Right atrium auricular region (tissue), 2 donors: Measurements from ENCODE around the gene PTPRU. TPM values are rescaled to one million over a fixed set of nuclear protein-coding genes. Genes with fewer than 3 reads are reported as not detected.
"Not testable (repeated sequence)": the region's sequence is repeated elsewhere in the genome, so short reads cannot be mapped to it uniquely, and the experiment has no call there.

Experiments
- DNase-seq: peaks from one replicate; pipeline ENCODE4 v3.0.0-alpha.2; 2019; ENCODE audit warnings: low spot score
- H3K27ac ChIP-seq, 2 donors: fragments of 200-600 bp; sonication (generic); 1 replicate in 1 of 2; 2 replicates in 1 of 2; pipeline ENCODE4 v1.5.1; 2016 to 2019
- H3K27me3 ChIP-seq, 2 donors: fragments of 200-600 bp; sonication (generic); one replicate each; pipeline versions ENCODE4 v1.5.1 to v1.6.0; 2017 to 2019
- H3K36me3 ChIP-seq: fragments of 200-600 bp; sonication (generic); one replicate; pipeline ENCODE4 v1.5.1; 2016
- H3K4me1 ChIP-seq, 2 donors: fragments of 200-600 bp; sonication (generic); one replicate each; pipeline versions ENCODE4 v1.5.1 to v1.6.0; 2017 to 2019
- H3K4me3 ChIP-seq, 2 donors: fragments of 200-600 bp; sonication (generic); 1 replicate in 1 of 2; 2 replicates in 1 of 2; pipeline ENCODE4 v1.5.1; 2017 to 2019; ENCODE audit warnings: mild to moderate bottlenecking in 1 of 2, moderate library complexity in 1 of 2
- H3K9me3 ChIP-seq, 2 donors: fragments of 200-600 bp; sonication (generic); one replicate each; pipeline ENCODE4 v1.5.1; 2019
- total RNA-seq, 2 donors: library from RNA; depleted of rRNA; stranded (reverse); fragments of >200 nt; gene quantifications; one replicate each; pipeline ENCODE4 v1.1.0, GENCODE V29; 2016
- TF ChIP-seq, protein P1 (sequence below), 2 donors: fragments of 200-600 bp; sonication (generic); IDR thresholded peaks; one replicate each; pipeline ENCODE4 v1.5.1; 2019; ENCODE audit warnings: antibody characterized with exemption in 2 of 2

Gene PTPRU
- total RNA-seq, 2 donors from 2014 or later: 15.9 to 22.4 TPM

DNA sequence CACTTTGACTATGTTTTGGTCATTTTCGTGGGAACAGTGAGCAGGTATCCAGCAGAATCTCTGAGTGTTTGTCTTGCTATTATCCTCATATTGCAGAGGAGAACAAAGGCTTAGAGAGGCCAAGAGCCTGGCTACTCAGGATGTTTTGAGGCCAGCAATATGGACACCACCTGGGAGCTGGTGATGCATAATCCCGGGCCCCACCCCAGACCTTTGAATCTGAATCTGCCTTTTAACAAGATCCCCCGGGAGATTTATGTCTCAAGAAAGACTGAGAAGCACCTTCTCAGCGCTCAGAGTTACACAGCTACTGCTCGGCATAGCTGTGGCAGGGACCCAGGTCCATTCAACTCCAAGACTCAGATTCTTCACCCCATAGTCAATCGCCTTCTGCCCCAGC, 72.8 kb downstream of the PTPRU start:
- TF ChIP-seq, protein P1, sequence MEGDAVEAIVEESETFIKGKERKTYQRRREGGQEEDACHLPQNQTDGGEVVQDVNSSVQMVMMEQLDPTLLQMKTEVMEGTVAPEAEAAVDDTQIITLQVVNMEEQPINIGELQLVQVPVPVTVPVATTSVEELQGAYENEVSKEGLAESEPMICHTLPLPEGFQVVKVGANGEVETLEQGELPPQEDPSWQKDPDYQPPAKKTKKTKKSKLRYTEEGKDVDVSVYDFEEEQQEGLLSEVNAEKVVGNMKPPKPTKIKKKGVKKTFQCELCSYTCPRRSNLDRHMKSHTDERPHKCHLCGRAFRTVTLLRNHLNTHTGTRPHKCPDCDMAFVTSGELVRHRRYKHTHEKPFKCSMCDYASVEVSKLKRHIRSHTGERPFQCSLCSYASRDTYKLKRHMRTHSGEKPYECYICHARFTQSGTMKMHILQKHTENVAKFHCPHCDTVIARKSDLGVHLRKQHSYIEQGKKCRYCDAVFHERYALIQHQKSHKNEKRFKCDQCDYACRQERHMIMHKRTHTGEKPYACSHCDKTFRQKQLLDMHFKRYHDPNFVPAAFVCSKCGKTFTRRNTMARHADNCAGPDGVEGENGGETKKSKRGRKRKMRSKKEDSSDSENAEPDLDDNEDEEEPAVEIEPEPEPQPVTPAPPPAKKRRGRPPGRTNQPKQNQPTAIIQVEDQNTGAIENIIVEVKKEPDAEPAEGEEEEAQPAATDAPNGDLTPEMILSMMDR (IDR thresholded peaks at IDR 0.05): no peak
- no peaks in the 10 kb centered on the region for H3K4me1 ChIP-seq
- no peaks in the 10 kb centered on the region for H3K9me3 ChIP-seq
- no peak overlapping the region for H3K4me3 ChIP-seq
- H3K36me3 ChIP-seq: no peaks in the 10 kb centered on the region
- H3K27ac ChIP-seq: no peak overlapping the region
- no peak for DNase-seq
- no peaks in the 10 kb centered on the region for H3K27me3 ChIP-seq

DNA sequence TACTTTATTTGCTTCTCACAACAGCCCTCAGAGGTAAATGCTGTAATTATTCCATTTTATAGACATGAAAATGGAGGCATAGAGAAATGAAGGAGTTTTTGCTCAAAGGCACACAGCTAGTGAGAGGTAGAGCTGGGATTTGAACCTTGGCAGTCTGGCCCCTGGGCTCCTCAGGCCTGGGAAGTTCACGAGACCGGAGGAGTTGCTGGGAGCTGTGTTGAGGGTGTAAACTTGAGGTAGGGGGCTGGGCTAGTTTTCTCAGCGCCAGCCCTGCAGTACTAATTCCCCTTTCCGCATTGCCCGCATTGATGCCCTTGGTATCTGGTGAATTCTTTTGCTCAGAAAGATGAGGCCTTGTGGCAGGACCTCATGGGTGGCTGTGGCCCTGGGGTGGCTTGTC, 73.3 kb downstream of the PTPRU start:
- no peak overlapping the region for H3K27ac ChIP-seq
- no peaks in the 10 kb centered on the region for H3K9me3 ChIP-seq
- H3K36me3 ChIP-seq: peaks cover 2% of the 10 kb centered on the region
- no peak overlapping the region for H3K4me3 ChIP-seq
- TF ChIP-seq, protein P1 (IDR thresholded peaks at IDR 0.05): no peak
- DNase-seq: no peak
- no peaks in the 10 kb centered on the region for H3K27me3 ChIP-seq
- H3K4me1 ChIP-seq: no peaks in the 10 kb centered on the region

GRCh38 chr1:29310616-29311180, 74.4 kb downstream of the PTPRU start:
- Histone ChIP-seq H3K4me1 (no peaks in the 10 kb centered on the region), H3K4me3 (no peak overlapping the region), H3K27me3 (no peaks in the 10 kb centered on the region), H3K9me3 (no peaks in the 10 kb centered on the region), H3K27ac (no peak overlapping the region), H3K36me3 (peaks cover 9% of the 10 kb centered on the region)
- TF ChIP-seq, protein P1 (IDR thresholded peaks at IDR 0.05): no peak
- DNase-seq: no peak

- H3K27me3 ChIP-seq: no peaks in the 10 kb centered on the region
- DNase-seq: no peak
- H3K27ac ChIP-seq: no peak overlapping the region
- no peaks in the 10 kb centered on the region for H3K4me1 ChIP-seq
- no peak overlapping the region for H3K4me3 ChIP-seq
- no peaks in the 10 kb centered on the region for H3K9me3 ChIP-seq
- TF ChIP-seq, protein P1 (IDR thresholded peaks at IDR 0.05): no peak
- H3K36me3 ChIP-seq: peaks cover 9% of the 10 kb centered on the region
Measured at GRCh38 chr1:29311352-29312030, 75.2 kb downstream of the PTPRU start.

GRCh38 chr1:29312469-29313461, 76.4 kb downstream of the PTPRU start:
- Histone ChIP-seq H3K36me3 (peaks cover 12% of the 10 kb centered on the region), H3K9me3 (no peaks in the 10 kb centered on the region)
- TF ChIP-seq, protein P1 (IDR thresholded peaks at IDR 0.05): no peak

DNA sequence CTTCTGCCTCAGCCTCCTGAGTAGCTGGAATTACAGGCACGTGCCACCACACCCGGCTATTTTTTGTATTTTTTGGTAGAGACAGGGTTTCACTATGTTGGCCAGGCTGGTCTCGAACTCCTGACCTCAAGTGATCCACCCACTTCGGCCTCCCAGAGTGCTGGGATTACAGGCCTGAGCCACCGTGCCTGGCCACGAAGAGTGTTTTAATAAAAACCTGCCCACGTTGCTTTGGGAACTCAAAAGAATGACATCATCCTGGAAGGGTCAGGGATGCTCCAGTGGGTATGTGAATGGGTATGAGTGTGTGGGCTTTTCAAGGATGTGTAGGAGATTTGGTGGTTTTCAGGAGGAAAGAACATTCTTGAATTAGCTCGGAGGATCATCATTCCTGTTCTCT, 78.4 kb downstream of the PTPRU start:
- not testable (repeated sequence) for H3K4me1 ChIP-seq, DNase-seq, H3K27ac ChIP-seq, H3K4me3 ChIP-seq, H3K27me3 ChIP-seq, H3K9me3 ChIP-seq
- peaks cover 18% of the 10 kb centered on the region for H3K36me3 ChIP-seq

More at GRCh38 chr1:29312469-29313461, 76.4 kb downstream of the PTPRU start:
- Histone ChIP-seq H3K27me3 (no peaks in the 10 kb centered on the region), H3K4me3 (no peak overlapping the region), H3K27ac (no peak overlapping the region), H3K4me1 (no peaks in the 10 kb centered on the region)
- no peak for DNase-seq
